PFSK-1 (cell line): ENCODE measurements around the gene MESD.

ENCODE experiments used
- FOXP2 ChIP-seq: optimal IDR thresholded peaks from 2 replicates; pipeline ENCODE3; 2011; ENCODE audit warnings: borderline replicate concordance, control low read depth, inconsistent platforms; ENCODE audit not compliant: insufficient read depth; ENCODE audit errors: extremely low read length, extremely low read depth
- POLR2AphosphoS5 ChIP-seq: IDR thresholded peaks from 2 replicates; pipeline ENCODE4 v1.6.1; 2012; ENCODE audit warnings: low read depth, mild to moderate bottlenecking, control low read depth, low read length, moderate library complexity
- REST ChIP-seq, 2 experiments: IDR thresholded peaks; 2 replicates each; pipeline versions ENCODE4 v1.6.1 to v1.8.0; 2011 to 2012; ENCODE audit warnings: low read depth in 2 of 2, low read length in 2 of 2, control low read depth in 1 of 2, inconsistent platforms in 1 of 2, mild to moderate bottlenecking in 1 of 2, moderate library complexity in 1 of 2; ENCODE audit not compliant: insufficient read depth in 1 of 2
- SIN3A ChIP-seq: IDR thresholded peaks from 2 replicates; pipeline ENCODE4 v1.6.1; 2012; ENCODE audit warnings: mild to moderate bottlenecking, low read length, moderate library complexity, borderline replicate concordance; ENCODE audit not compliant: insufficient read depth
- TAF1 ChIP-seq: IDR thresholded peaks from 2 replicates; pipeline ENCODE4 v1.6.1; 2012; ENCODE audit warnings: low read length, control low read depth, borderline replicate concordance; ENCODE audit not compliant: insufficient read depth

MESD gene

GRCh38 chr15:80929689-80930088 lies 59.9 kb downstream of the MESD start:
- TF ChIP-seq FOXP2 (no peak), REST (IDR thresholded peaks at IDR 0.05; ENCODE audit: insufficient read depth in 1 of 2, low read depth in 2 of 2, low read length in 2 of 2) (no peak), POLR2AphosphoS5 (no peak), TAF1 (no peak), SIN3A (no peak)

GRCh38 chr15:80929225-80929624 lies 60.4 kb downstream of the MESD start:
- TF ChIP-seq FOXP2 (no peak), REST (IDR thresholded peaks at IDR 0.05; ENCODE audit: insufficient read depth in 1 of 2, low read depth in 2 of 2, low read length in 2 of 2) (no peak), SIN3A (no peak), POLR2AphosphoS5 (no peak), TAF1 (no peak)

DNA sequence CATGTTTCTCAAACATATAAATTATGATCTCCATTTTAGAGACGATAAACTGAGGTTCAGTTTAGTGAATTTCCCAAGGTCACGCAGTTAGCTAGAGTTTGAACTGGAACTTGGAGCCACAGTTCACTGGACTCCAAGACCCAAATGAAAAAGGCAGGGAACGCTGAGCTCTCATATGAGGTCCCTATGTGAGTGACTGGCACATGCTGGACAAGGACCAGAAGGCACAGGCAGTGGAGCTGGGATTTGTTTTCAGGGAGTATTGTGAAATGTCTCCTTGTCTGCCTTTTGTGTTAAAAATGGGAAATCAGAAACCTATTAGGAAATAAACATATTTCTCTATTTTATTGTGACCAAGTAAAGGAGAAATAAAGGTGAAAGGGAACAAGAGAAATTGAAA lies 63.5 kb downstream of the MESD start:
- no peak for TF ChIP-seq TAF1
- no peak for TF ChIP-seq FOXP2
- TF ChIP-seq SIN3A: no peak
- no peak for TF ChIP-seq POLR2AphosphoS5
- TF ChIP-seq REST (IDR thresholded peaks at IDR 0.05; ENCODE audit: insufficient read depth in 1 of 2, low read depth in 2 of 2, low read length in 2 of 2): no peak

DNA sequence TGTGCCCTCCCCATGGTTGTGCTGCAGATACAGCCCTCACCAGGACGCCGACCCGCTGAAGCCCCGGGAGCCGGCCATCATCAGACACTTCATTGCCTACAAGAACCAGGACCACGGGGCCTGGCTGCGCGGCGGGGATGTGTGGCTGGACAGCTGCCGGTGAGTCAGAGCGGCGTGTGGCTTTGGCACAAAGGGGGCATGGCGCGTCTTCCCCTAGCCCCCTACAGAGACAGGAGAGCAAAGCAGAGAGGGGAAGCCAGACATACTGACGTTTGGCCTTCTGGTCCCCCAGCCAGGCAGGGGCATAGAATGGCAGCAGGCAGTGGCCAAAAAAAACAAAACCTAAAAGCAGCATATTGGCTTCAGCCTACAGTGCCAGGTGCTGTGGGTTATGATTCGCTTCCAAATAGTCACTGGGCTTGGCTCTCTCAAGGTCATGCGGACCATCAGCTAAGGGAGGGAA lies 64.0 kb downstream of the MESD start:
- TF ChIP-seq FOXP2 (no peak), POLR2AphosphoS5 (no peak), TAF1 (no peak), SIN3A (no peak), REST (IDR thresholded peaks at IDR 0.05; ENCODE audit: insufficient read depth in 1 of 2, low read depth in 2 of 2, low read length in 2 of 2) (no peak)

DNA sequence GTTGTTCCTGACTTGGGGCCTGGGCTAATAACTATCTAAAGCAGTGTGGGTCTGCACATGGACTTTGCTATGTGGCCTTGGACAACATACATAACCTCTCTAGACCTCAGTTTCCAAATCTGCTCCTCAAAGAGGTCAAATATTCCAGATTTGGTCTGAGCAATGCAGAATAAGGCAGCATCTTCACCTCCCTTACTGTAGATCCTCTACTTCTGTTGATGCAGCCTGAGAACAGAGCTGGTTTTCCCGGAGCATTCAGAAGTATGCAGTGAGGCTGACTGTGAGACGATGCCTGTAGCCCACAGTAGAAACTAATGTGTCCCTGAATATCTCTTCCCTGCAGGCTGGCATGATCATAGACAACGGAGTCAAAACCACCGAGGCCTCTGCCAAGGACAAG lies 65.3 kb downstream of the MESD start:
- TF ChIP-seq POLR2AphosphoS5 (no peak), SIN3A (no peak), REST (IDR thresholded peaks at IDR 0.05; ENCODE audit: insufficient read depth in 1 of 2, low read depth in 2 of 2, low read length in 2 of 2) (no peak), TAF1 (no peak), FOXP2 (no peak)
